ENCODE data around the gene FH. TPM values are rescaled to one million over a fixed set of nuclear protein-coding genes. Genes with fewer than 3 reads are reported as not detected.
A peak's percentile ranks its signal among the peaks of the same experiment; 100 is the strongest.

The FH gene
- total RNA-seq, 1 experiment from 2014 or later, result 108 TPM

DNA sequence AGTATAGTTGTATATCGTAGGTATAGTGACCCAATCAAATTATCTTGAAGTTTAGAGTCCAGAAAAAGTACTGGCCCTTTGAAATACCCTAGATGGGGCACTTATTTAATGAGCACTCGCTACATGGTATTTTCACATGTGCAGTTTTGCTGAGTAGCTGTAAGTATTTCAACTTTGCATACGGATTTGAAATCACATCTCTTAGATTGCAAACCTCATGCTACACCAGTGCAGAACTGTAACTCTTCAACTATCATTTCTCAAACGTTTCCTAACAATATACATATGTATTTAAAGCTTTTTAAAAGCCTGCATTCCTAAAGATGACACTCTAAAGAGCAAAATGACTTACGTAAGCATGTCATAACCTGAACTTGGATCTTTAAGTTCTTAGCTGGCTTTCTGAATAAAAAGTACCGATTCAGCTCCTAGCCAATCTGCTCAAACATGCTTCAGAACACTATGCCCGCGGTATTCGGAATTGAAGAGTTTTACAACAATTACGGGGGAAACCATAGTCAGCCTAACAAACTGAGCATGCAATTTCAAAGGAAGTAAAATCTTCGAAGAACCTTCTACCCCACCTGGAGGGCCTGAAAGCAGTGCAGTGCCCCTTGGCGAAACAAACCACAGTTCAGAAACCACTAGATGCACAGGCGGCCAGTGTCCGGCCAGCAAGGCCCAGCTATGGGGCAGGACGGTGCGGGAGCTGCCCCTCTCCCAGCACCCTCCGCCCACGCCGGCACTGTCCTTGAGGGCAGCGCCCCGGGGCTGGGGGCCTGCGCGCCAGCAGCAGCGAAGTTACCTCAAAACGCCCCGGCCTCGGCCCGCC is 863 bp downstream of the FH start:
- Mint-ChIP-seq H3K4me1 (ENCODE audit: low read depth, unreplicated experiment) (peaks cover 6% of the 10 kb centered on the region), H3K9me3 (ENCODE audit: unreplicated experiment) (no peaks in the 10 kb centered on the region), H3K36me3 (ENCODE audit: insufficient read depth, unreplicated experiment) (peaks cover 5% of the 10 kb centered on the region), H3K27me3 (ENCODE audit: insufficient read depth, unreplicated experiment) (peaks cover 13% of the 10 kb centered on the region), H3K4me3 (ENCODE audit: unreplicated experiment) (no peak overlapping the region), H3K27ac (ENCODE audit: unreplicated experiment) (peak overlapping the region; percentile 43)
- H3K4me3 ChIP-seq (ENCODE audit: low read depth, low read length), result peak overlapping the region; percentile 53
- peaks cover 4% of the 10 kb centered on the region; the same call in 1 of the 2 replicates for H3K4me1 ChIP-seq
- no peaks in the 10 kb centered on the region for H3K9me3 ChIP-seq
- BruUV-seq (replicated peaks), result TSS peak; percentile 55
- peak; percentile 35 to 41 for DNase-seq
- no peaks in the 10 kb centered on the region for H3K27me3 ChIP-seq (replicated peaks; ENCODE audit: control insufficient read depth, insufficient read depth, low read length)
- CTCF ChIA-PET, result no interaction called here
- TF ChIP-seq CTCF (IDR thresholded peaks at IDR 0.05; ENCODE audit: insufficient read depth in 1 of 2, low read depth in 1 of 2, low read length in 1 of 2, severe bottlenecking in 1 of 2, unreplicated experiment in 1 of 2), result no peak
- POLR2A ChIA-PET, result no interaction called here
- intact Hi-C loops (cut with micrococcal nuclease; ENCODE audit: unreplicated experiment), result loop anchor here (5.0 kb wide), 1 partner anchor 329 kb away; the partner anchor contains the start of gene EXO1
- H3K36me3 ChIP-seq (ENCODE audit: control insufficient read depth, insufficient read depth, low read length), result peaks cover 1% of the 10 kb centered on the region; the same call in 1 of the 2 replicates

- Mint-ChIP-seq H3K4me1 (ENCODE audit: low read depth, unreplicated experiment) (no peaks in the 10 kb centered on the region), H3K4me3 (ENCODE audit: unreplicated experiment) (no peak overlapping the region), H3K27ac (ENCODE audit: unreplicated experiment) (no peak overlapping the region), H3K9me3 (ENCODE audit: unreplicated experiment) (no peaks in the 10 kb centered on the region), H3K27me3 (ENCODE audit: insufficient read depth, unreplicated experiment) (no peaks in the 10 kb centered on the region), H3K36me3 (ENCODE audit: insufficient read depth, unreplicated experiment) (peaks cover 10% of the 10 kb centered on the region)
- no peak overlapping the region for H3K4me3 ChIP-seq (ENCODE audit: low read depth, low read length)
- H3K4me1 ChIP-seq, result peaks cover 4% of the 10 kb centered on the region; the same call in 1 of the 2 replicates
- no peaks in the 10 kb centered on the region for H3K27me3 ChIP-seq (replicated peaks; ENCODE audit: control insufficient read depth, insufficient read depth, low read length)
- no TSS peak for BruUV-seq (replicated peaks)
- intact Hi-C loops (cut with micrococcal nuclease; ENCODE audit: unreplicated experiment), result no loop called here
- ChIA-PET POLR2A (no interaction called here), CTCF (no interaction called here)
- no peak for DNase-seq
- no peaks in the 10 kb centered on the region for H3K9me3 ChIP-seq
- TF ChIP-seq CTCF (IDR thresholded peaks at IDR 0.05; ENCODE audit: insufficient read depth in 1 of 2, low read depth in 1 of 2, low read length in 1 of 2, severe bottlenecking in 1 of 2, unreplicated experiment in 1 of 2), result no peak
- peaks cover 1% of the 10 kb centered on the region; the same call in 1 of the 2 replicates for H3K36me3 ChIP-seq (ENCODE audit: control insufficient read depth, insufficient read depth, low read length)
Observed at GRCh38 chr1:241513378-241513777, 6.2 kb downstream of the FH start.

GRCh38 chr1:241507189-241507863 is 12.2 kb downstream of the FH start:
- Histone ChIP-seq H3K4me1 (no peaks in the 10 kb centered on the region), H3K36me3 (ENCODE audit: control insufficient read depth, insufficient read depth, low read length) (no peaks in the 10 kb centered on the region; the same call in 1 of the 2 replicates), H3K9me3 (no peaks in the 10 kb centered on the region), H3K4me3 (ENCODE audit: low read depth, low read length) (no peak overlapping the region), H3K27me3 (replicated peaks; ENCODE audit: control insufficient read depth, insufficient read depth, low read length) (no peaks in the 10 kb centered on the region)
- Mint-ChIP-seq H3K27me3 (ENCODE audit: insufficient read depth, unreplicated experiment) (no peaks in the 10 kb centered on the region), H3K9me3 (ENCODE audit: unreplicated experiment) (no peaks in the 10 kb centered on the region), H3K36me3 (ENCODE audit: insufficient read depth, unreplicated experiment) (peaks cover 33% of the 10 kb centered on the region), H3K27ac (ENCODE audit: unreplicated experiment) (no peak overlapping the region), H3K4me3 (ENCODE audit: unreplicated experiment) (no peak overlapping the region), H3K4me1 (ENCODE audit: low read depth, unreplicated experiment) (no peaks in the 10 kb centered on the region)
- intact Hi-C loops (cut with micrococcal nuclease; ENCODE audit: unreplicated experiment), result no loop called here
- no TSS peak for BruUV-seq (replicated peaks)
- POLR2A ChIA-PET, result no interaction called here
- no peak for DNase-seq
- no peak for TF ChIP-seq CTCF (IDR thresholded peaks at IDR 0.05; ENCODE audit: insufficient read depth in 1 of 2, low read depth in 1 of 2, low read length in 1 of 2, severe bottlenecking in 1 of 2, unreplicated experiment in 1 of 2)
- CTCF ChIA-PET, result no interaction called here

Data from Caco-2 (cell line).